HL-60 (cell line): Measurements from ENCODE around the gene GTF2H3.

Source experiments
- DNase-seq, 2 experiments: peaks; one replicate each; pipeline ENCODE4 v3.0.0-alpha.2; 2010 to 2020; ENCODE audit warnings: low read depth in 1 of 2, low spot score in 1 of 2
- H3K27ac ChIP-seq: fragments of 250-450 bp; sonication (Bioruptor Pico); replicated peaks from 2 replicates; pipeline ENCODE4 v1.5.1; 2020; ENCODE audit warnings: mild to moderate bottlenecking, moderate library complexity
- H3K27me3 ChIP-seq: fragments of 250-450 bp; sonication (Bioruptor Pico); 2 replicates; pipeline ENCODE4 v1.5.1; 2021; ENCODE audit warnings: mild to moderate bottlenecking, moderate library complexity; ENCODE audit not compliant: insufficient read depth, poor library complexity, severe bottlenecking
- H3K4me3 ChIP-seq: replicated peaks from 2 replicates; pipeline ENCODE4 v1.5.1; 2011; ENCODE audit warnings: mild to moderate bottlenecking, control low read depth, low read length; ENCODE audit not compliant: insufficient read depth
- CTCF ChIP-seq: IDR thresholded peaks from one replicate; pipeline ENCODE4 v1.5.1; 2011; ENCODE audit warnings: low read length, control low read depth, inconsistent platforms; ENCODE audit not compliant: insufficient read depth
- GABPA ChIP-seq: IDR thresholded peaks from 2 replicates; pipeline ENCODE4 v1.6.1; 2012; ENCODE audit warnings: low read depth
- POLR2AphosphoS5 ChIP-seq: IDR thresholded peaks from 2 replicates; pipeline ENCODE4 v1.6.1; 2012; ENCODE audit warnings: low read depth
- REST ChIP-seq: IDR thresholded peaks from 2 replicates; pipeline ENCODE4 v1.6.1; 2012; ENCODE audit warnings: low read depth; ENCODE audit not compliant: insufficient replicate concordance
- SPI1 ChIP-seq: IDR thresholded peaks from 2 replicates; pipeline ENCODE4 v1.6.1; 2012; ENCODE audit warnings: low read depth, mild to moderate bottlenecking, borderline replicate concordance
- long read RNA-seq: library from polyadenylated mRNA; unstranded; transcript quantifications from one replicate; pipeline ENCODE4 v2.0.0, GENCODE V29; 2020

The GTF2H3 gene
- long read RNA-seq, transcript GTF2H3-202 (11 exons, 790 nt) = minor isoform, 9 of 119 reads
- long read RNA-seq, transcript GTF2H3-201 (12 exons, 1,472 nt) = minor isoform, 13 of 119 reads
- long read RNA-seq, transcript GTF2H3-212 (13 exons, 3,329 nt) = major isoform, 77 of 119 reads
- long read RNA-seq, partial matches to known transcripts = 5 of 119 reads
- long read RNA-seq, other reads (novel, unspliced or antisense) = 14 of 119 reads

GRCh38 chr12:123633379-123634141 is at the start of gene GTF2H3, which contains the start of gene EIF2B1:
GTF2H3 (plus strand) TSS chr12:123633829; CDS start chr12:123633860, 31 bp downstream.
EIF2B1 (minus strand) TSS chr12:123633686; CDS start chr12:123633557, 129 bp downstream.
- Histone ChIP-seq H3K4me3 (peak within 1 kb of the TSS; percentile 99), H3K27ac (peak within 1 kb of the TSS; percentile 90), H3K27me3 (no peaks in the 10 kb centered on the region)
- peak; percentile 95 to 98 for DNase-seq
- TF ChIP-seq SPI1 (peak; percentile 87), GABPA (peak; percentile 99), REST (peak; percentile 64), CTCF (no peak), POLR2AphosphoS5 (peak; percentile 96)

- Histone ChIP-seq H3K27ac (no peak overlapping the region), H3K4me3 (no peak overlapping the region), H3K27me3 (no peaks in the 10 kb centered on the region)
- no peak for TF ChIP-seq GABPA
- TF ChIP-seq SPI1 = no peak
- no peak for TF ChIP-seq POLR2AphosphoS5
- TF ChIP-seq CTCF = no peak
- no peak for TF ChIP-seq REST
- no peak for DNase-seq
These were observed 41.7 kb upstream of the GTF2H3 start for GRCh38 chr12:123591702-123592481.

- no peaks in the 10 kb centered on the region for H3K27me3 ChIP-seq
- no peak for DNase-seq
- no peak overlapping the region for H3K27ac ChIP-seq
- no peak overlapping the region for H3K4me3 ChIP-seq
- TF ChIP-seq POLR2AphosphoS5 (no peak), SPI1 (no peak), GABPA (no peak), REST (no peak), CTCF (no peak)
These were observed 37.9 kb upstream of the GTF2H3 start for GRCh38 chr12:123595729-123596128.
